LNCaP clone FGC (cell line): Measurements from ENCODE around the gene LMAN1.

Experiments used
- DNase-seq: peaks from one replicate; pipeline ENCODE4 v3.0.0-alpha.2; 2011; ENCODE audit warnings: low read depth
- H3K4me3 ChIP-seq: 2 replicates; pipeline ENCODE4 v1.5.1; 2011; ENCODE audit warnings: mild to moderate bottlenecking, low read depth, low read length, control low read depth
- CTCF ChIP-seq: IDR thresholded peaks from 2 replicates; pipeline ENCODE4 v1.5.1; 2012; ENCODE audit warnings: mild to moderate bottlenecking; ENCODE audit not compliant: control insufficient read depth, insufficient read depth; ENCODE audit errors: extremely low read depth

Gene LMAN1, protein sequence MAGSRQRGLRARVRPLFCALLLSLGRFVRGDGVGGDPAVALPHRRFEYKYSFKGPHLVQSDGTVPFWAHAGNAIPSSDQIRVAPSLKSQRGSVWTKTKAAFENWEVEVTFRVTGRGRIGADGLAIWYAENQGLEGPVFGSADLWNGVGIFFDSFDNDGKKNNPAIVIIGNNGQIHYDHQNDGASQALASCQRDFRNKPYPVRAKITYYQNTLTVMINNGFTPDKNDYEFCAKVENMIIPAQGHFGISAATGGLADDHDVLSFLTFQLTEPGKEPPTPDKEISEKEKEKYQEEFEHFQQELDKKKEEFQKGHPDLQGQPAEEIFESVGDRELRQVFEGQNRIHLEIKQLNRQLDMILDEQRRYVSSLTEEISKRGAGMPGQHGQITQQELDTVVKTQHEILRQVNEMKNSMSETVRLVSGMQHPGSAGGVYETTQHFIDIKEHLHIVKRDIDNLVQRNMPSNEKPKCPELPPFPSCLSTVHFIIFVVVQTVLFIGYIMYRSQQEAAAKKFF

GRCh38 chr18:59358712-59359575 lies at the start of gene LMAN1:
Gene LMAN1, minus strand, starts transcription at chr18:59359265. Its CDS starts 21 bp downstream, at chr18:59359244.
- H3K4me3 ChIP-seq = peak within 1 kb of the TSS; percentile 93
- TF ChIP-seq CTCF = no peak
- DNase-seq = peak; percentile 64

DNA sequence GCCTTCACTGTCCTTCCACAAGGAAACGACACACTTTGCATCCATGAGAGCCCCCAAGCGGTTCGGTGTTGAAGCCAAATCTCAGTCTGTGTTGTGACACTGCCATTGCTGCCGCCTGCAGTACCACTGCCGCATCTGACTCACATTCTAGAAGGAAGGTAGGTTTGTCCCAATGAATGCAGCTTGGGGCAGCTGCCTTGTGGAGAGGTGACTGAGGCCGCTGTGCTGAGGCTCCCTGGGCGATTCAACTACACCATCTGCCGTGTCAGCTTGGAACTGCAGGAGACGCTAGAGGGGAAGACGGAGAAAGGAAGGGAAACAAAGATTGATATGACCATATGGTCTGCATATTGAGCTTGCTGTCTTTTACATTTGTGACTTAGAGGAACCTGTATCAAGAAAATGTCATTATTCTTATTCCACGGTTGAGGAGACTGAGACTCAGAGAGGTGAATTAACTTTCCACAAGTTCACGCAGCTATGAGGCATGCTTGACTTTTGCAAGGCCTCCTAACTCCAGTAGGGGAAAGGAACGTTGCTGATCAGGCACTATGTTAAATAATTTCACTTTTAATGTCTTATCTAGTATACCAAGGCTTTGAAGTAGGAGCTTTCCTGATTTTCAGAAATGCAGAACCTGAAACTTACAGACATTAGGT lies 43.5 kb upstream of the LMAN1 start:
- H3K4me3 ChIP-seq = no peak overlapping the region
- DNase-seq = peak; percentile 91
- peak; percentile 91 for TF ChIP-seq CTCF

DNA sequence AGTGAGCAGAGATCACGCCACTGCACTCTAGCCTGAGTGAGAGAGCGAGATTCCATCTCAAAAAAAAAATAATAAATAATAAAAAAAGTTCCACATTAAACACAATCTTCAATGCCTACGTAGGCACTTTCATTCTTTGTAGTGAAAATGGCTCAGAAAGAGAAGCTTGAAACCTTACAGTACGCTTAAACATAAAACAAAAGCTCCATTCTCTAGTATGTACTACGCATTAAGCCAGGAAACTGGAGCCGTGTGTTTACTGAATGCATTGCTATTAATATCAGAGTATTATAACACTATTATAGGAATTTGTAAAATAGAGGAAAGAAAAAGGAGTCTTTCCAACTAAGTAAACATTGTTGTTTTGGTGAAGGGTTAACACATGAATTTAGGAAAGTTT lies 41.3 kb upstream of the LMAN1 start:
- no peak overlapping the region for H3K4me3 ChIP-seq
- DNase-seq = no peak
- TF ChIP-seq CTCF = no peak

DNA sequence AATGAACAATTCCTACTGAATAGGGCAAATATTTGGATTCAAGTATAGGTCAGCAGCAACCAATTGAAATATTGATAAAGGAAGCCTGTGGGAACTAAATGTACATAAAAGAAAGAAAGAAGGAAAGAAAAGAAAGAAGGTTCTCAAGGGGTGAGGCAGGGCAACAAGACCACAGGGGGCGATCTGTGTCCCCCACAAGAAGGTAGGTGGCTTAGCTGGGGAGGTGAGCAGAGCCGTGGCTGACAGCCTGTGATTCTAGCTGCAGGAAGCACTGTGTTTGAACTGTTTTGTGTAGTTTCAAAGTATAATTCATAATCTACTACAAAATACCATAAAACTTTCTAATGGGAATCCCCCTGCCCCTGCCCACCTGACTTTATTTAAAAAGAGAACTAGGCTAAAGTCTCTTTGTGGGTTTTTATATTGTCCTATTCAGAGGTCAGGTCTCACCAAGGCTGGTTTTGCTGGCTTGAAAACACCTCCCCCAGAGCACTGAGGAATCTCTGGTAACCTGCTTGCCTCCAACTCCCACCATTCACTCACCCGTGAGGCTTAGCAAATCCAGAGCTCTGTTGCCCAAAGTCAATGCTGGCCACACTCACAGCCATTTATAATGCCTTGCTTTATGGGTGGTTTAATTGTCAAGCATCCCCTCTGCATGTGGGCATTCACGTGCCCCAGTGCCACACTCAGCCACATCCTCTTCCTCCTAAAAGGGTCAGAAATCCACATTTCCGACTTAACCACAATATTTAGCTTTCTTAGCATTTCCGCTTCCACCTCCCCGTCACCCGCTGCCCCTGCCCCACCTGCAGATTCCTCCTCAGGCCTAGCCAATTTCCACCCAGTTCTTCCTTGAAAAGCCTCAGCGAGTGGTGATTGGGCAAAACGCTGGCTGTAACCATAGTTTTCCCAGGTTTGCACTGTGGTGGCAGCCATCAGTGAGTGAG lies 36.4 kb upstream of the LMAN1 start:
- no peak overlapping the region for H3K4me3 ChIP-seq
- no peak for DNase-seq
- no peak for TF ChIP-seq CTCF

- TF ChIP-seq CTCF = no peak
- no peak overlapping the region for H3K4me3 ChIP-seq
- no peak for DNase-seq
Measured at GRCh38 chr18:59393381-59393780, 34.3 kb upstream of the LMAN1 start.

- H3K4me3 ChIP-seq = no peak overlapping the region
- no peak for DNase-seq
- TF ChIP-seq CTCF = no peak
Measured at GRCh38 chr18:59388817-59389216, 29.8 kb upstream of the LMAN1 start.
